Right kidney (tissue), 1 donor: Measurements from ENCODE around the gene LARGE2.

Experiments used
- DNase-seq: peaks from one replicate; pipeline ENCODE4 v3.0.0-alpha.2; 2016

Gene LARGE2

DNA sequence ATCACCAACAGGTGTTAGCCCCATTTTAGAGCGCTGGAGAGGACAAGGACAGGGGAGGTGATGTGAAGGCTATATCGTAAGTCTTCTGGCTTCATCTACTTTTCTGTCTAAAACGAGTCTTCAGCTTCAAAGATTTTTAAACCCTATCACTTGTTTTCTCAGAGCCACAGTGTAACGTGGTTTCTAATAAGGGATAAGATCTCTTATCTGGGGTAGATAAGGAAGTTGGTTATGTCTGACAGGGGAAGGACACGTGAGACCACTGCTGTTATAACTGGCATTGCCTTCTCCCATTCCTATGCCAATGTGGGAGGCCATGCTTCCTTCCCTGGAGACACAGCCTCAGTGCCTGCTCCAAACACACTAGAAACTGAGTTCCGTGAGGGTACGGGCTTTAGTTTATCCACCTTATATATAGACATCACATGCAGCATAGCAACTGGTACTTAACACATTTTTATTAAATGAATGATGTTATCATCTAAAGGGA is 39.3 kb downstream of the LARGE2 start:
- no peak for DNase-seq

DNA sequence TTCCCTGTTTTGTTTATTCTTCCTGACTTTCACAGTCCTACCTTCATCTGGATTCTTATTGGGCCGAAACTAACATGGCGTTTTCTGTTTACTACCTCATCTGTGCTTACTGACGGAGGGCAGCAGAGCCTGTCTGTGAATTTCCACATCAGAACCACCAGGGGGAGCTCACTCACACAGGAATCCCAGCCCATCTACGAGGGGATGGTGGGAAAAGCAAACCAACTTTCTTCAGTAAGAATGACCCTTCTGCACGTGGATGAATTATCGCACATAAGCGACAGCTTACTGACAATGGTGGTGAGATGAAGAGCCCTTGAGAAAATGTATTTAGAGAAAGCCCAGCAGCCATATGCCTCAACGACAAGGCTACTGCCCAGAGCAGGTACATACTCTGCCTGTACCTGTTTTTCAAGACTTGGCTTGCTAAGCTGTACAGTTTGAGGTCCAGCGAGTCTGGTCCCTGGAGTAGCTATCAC is 42.5 kb downstream of the LARGE2 start:
- DNase-seq = peak; percentile 48

DNA sequence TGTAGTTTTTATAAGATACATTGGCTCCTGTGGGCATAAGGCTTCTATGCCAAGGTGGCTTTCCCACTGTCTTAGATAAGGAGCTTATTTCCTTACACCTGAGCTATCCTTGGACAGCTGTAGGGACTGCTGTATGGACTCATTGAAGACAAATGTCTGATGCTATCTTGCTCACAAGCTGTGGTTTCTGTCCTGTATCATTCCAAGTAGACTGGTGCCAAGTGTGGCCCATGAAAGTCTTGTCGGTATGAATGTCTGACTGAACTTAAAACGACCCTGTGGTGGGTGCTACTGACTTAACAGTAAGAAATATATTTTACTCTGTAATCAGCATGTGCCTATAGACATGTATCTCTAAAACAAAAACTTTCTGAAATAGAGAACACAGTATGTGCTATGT is 45.0 kb downstream of the LARGE2 start:
- no peak for DNase-seq

DNA sequence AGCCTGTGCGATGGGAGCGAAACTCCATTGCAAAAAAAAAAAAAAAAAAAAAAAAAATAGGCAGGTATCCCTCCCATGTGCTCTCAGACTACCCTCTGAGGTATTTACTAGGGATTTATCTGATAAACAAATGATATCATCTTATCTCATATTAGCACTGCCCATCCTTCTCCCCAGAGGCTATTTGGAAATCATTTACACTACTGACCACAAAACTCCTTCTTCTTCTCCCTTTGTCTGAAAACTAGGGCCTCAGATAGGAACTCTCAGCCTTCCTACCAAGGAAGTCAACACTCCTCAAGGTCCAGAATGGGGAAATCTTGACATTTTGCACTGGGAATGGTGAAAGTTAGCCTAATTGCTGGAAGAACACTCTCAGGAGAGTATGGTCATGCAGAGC is 46.4 kb downstream of the LARGE2 start:
- DNase-seq = no peak

DNA sequence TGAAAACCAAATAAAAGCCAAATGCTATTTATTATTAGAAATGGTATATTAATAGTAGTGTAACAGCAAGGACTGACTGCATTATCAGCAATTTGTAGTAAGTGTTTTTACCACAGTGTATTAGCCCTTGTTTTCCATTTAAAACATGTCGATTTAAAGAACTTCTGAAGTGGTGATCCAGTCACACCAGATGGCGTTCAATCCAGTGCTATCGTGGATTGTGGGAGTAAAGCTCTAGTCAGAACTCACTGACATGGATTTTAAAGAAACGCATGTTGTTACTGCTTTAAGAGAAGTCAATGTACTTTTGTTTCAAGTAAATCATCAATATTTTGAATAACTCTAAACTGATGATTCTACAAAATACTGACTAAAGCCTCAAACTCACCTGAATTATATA is 51.1 kb downstream of the LARGE2 start:
- DNase-seq = no peak

DNA sequence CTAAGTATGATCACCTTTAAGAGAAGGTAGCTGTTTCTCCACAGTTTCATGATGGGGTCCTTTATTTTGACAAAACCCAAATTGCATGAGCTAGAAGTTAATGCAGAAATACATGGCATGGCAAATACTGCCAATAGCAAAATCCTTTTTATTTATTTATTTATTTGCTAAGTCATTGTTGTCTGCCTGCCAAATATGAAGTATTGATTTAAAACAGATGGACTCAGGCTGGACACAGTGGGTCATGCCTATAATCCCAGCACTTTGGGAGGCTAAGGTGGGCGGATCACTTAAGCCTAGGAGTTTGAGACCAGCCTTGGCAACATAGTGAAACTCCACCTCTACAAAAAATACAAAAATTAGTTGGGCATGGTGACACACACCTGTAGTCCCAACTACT is 52.4 kb downstream of the LARGE2 start:
- DNase-seq = no peak
